ENCODE data around the gene DAP.
A peak's percentile ranks its signal among the peaks of the same experiment; 100 is the strongest.

The DAP gene

GRCh38 chr5:10708189-10708944 is 52.7 kb downstream of the DAP start:
- no peak for DNase-seq

- no peak for DNase-seq
Measured at GRCh38 chr5:10707198-10708142, 53.6 kb downstream of the DAP start.

- no peak for DNase-seq
Measured at GRCh38 chr5:10706326-10706725, 54.7 kb downstream of the DAP start.

- no peak for DNase-seq
Measured at GRCh38 chr5:10705747-10706146, 55.3 kb downstream of the DAP start.

GRCh38 chr5:10704949-10705621 is 55.9 kb downstream of the DAP start:
- no peak for DNase-seq

GRCh38 chr5:10703676-10704075 is 57.4 kb downstream of the DAP start:
- DNase-seq: no peak

- no peak for DNase-seq
Measured at GRCh38 chr5:10702911-10703491, 58.0 kb downstream of the DAP start.

- no peak for DNase-seq
Measured at GRCh38 chr5:10702040-10702629, 58.9 kb downstream of the DAP start.

- peak; percentile 30 for DNase-seq
Measured at GRCh38 chr5:10701567-10702039, 59.4 kb downstream of the DAP start.

- DNase-seq: no peak
Measured at GRCh38 chr5:10700516-10700915, 60.5 kb downstream of the DAP start.

GRCh38 chr5:10699987-10700386 is 61.0 kb downstream of the DAP start:
- no peak for DNase-seq

- no peak for DNase-seq
Measured at GRCh38 chr5:10699281-10699874, 61.7 kb downstream of the DAP start.

- no peak for DNase-seq
Measured at GRCh38 chr5:10695759-10696543, 65.1 kb downstream of the DAP start.

GRCh38 chr5:10695055-10695649 is 65.9 kb downstream of the DAP start:
- no peak for DNase-seq

- no peak for DNase-seq
Measured at GRCh38 chr5:10691826-10692785, 68.9 kb downstream of the DAP start.

- DNase-seq: no peak
Measured at GRCh38 chr5:10690460-10691440, 70.3 kb downstream of the DAP start.

- no peak for DNase-seq
Measured at GRCh38 chr5:10689391-10690081, 71.5 kb downstream of the DAP start.
